Inflammatory macrophage treated with lipopolysaccharide for 4 hours (primary cell): Measurements from ENCODE around the gene CSNK2B.
A peak's percentile ranks its signal among the peaks of the same experiment; 100 is the strongest.

Experiments
- DNase-seq: peaks from one replicate; pipeline ENCODE4 v3.0.0-alpha.2; 2020

The CSNK2B gene

DNA sequence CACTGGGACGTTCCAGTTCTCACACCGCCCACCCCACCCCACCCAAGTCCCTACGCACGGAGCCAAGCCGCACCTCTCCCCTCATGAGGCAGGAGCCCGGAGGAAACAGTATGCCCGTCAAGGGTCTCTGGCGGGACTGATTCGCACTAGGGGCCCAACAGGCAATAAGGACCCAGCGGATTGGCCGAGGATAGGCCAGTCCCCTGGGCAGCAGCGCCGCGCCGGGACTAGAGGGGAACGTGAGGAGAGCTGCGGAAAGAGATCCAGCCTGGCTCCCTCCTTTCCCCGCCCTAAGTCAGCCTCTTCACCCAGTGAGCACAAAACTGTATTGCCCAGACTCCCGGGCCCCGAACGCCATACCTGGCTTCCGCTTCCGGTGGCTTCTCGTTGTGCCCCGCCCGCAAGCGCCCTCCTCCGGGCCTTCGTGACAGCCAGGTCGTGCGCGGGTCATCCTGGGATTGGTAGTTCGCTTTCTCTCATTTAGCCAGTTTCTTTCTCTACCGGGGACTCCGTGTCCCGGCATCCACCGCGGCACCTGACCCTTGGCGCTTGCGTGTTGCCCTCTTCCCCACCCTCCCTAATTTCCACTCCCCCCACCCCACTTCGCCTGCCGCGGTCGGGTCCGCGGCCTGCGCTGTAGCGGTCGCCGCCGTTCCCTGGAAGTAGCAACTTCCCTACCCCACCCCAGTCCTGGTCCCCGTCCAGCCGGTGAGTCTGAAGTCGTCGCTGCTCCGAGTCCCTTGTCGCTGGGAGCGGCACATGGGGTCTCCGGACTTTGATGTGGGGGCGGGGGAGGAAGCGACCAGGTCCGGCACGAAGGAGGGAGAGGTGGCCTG is at the start of gene CSNK2B:
TSS of gene CSNK2B (plus strand) at position 580 of the 836 bp plus-strand sequence. CDS start 752 bp downstream, outside the sequence.
- DNase-seq: peak; percentile 98

DNA sequence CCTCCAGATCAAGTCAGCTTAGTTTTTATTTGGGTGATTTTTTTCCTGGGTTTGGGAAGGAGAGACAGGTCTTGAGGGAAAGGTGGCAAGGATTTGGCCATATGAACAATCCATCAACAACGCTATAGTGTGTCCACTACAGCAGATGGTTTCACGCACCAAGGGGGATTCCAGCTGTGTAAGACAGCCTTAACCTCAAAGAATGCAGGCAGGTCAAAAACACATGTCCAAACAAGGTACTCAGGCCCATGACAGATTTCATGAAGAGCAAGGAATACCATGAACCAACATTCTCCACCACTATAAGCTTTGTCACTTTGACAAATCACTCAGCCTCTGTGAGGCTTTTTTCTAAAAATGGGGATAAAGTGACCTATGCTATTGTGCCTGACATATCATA is 48.9 kb upstream of the CSNK2B start:
- no peak for DNase-seq

DNA sequence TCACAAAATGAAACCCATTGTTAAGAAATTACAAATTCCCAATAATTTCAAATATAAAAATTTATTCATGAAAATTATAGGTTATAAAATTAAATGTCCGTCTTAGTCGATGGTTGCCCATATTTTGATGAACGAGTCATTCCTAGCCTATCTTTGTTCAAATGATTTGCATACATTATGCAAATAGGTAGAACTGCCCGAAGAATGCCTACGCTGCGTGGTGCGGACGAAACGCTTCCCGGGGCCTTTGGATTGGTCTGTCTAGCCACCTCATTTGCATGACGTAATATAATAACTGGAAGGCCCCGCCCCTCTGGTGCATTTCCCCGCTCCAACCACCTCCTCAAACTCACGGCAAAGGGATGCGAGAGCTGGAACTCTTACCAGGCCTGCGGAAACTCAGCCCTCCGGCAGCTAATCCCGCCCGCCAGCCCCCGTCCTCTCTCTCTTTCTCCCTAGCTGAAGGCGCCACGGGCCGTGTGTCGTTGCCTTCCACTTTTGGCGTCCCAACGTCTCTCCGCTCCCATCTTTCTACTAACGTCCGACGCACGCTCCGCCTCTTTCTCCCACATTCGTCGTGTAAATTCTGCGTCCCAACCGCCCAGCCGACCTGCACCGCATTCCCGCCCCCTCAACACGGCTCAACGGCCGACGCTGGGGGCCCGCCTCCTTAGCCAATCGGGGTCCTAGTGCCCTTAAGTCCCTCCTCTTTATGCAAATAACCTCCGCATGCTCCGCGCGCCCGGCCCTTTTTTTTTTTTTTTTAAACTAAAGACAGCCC is 45.9 kb upstream of the CSNK2B start:
- peak; percentile 99 for DNase-seq

DNA sequence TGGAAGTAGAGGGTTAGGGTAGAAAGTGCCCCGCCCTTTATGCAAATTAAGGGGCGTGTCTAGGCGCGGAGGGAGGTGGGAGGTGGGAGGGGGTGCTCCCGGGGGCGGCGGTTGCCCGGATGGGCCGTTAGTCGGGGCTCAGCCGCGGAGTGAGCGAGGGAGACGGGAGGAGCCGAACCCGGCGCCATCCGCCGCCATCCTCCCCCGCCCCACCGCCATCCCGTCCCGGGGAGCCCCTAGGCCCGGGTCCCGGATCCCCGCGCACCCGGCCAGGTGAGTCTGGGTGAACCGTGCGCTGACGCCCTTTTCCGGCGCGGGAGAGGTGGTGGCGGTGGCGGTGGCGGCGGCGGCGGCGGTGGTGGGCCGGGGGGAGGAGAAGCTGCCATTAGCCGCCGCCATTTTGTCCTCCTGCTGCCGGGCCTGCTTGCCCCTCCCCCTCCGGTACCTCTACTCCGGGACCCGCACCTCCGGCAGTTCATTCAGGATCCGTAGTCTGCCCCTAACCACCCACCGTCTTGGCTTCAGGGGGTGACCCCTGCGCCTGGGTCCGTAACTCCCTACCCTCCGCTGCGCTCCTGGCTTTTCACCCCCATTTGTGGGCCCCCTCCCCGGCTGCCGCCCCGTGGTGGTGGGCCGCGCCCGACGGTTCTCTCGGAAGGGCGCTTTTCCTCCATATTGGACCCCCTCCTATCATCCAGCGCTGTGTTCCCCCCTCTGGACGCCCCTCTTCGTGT is 45.1 kb upstream of the CSNK2B start, which contains the start of gene PRRC2A:
TSS of gene PRRC2A (plus strand) at position 130 of the 734 bp plus-strand sequence. CDS start 2,075 bp downstream, outside the sequence.
- no peak for DNase-seq

DNA sequence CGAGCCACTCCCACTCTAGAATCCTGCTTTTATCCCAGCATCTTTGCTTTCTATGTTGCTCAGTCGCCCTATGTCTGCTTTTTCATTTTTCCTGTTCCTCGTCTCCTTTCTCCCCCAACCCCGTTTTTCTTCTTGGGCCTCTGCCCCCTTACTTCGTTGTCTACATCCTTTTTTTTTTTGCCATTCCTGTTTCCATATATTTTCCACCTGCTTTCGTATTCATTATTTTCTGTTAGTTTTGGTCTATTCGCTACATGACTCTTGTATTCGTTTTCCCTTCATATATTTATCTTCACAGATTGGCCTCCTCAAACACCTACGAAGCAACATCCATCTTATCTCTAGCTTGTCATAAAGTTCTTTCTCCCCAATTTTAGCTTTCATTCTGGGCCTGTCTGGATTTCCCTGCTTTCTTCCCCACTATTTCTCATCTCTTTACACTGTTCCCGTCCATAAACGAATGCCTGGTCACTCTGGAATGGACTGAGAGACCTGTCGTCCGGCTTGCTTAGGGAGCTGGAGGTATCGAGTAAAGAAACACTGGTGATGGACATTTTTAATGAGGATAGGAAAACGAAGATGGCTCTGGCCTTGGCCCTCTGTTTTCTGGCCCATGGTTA is 44.5 kb upstream of the CSNK2B start:
- DNase-seq: no peak

DNA sequence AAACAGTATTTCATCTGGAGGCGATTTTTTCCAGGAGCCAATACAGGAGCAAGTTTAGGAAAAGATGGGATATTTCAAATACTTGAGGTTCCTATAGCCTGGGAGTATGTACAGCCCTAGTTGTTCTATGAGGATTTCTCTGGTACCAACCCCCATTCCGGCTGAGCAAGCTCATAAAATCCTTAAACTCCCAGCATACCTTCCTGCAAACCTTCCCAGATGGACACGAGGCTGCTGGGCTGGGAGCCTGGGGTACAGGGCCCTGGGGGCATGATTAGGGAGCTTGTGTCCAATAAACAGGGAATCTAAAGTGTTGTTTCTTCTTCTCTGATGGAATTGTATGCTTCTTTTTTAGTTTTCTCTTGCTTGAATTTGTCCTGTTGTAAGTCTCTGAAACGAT is 43.9 kb upstream of the CSNK2B start:
- DNase-seq: no peak

DNA sequence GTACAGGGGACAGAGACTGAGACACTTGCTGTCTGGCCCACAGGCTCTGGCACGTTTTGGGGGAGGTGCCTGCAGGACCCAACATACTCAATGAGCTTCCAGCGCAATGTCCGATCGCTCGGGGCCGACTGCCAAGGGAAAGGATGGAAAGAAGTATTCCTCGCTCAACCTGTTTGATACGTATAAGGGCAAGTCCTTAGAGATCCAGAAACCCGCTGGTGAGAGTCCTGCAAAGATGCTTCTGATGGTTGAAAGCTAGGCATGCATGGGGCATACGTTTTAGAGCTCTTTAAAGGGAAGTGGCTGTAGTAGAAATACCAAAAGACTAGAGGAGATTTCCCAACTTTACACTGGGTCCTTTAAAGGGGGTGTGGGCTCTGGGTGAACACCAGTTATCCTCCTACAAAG is 43.2 kb upstream of the CSNK2B start:
- peak; percentile 34 for DNase-seq

DNA sequence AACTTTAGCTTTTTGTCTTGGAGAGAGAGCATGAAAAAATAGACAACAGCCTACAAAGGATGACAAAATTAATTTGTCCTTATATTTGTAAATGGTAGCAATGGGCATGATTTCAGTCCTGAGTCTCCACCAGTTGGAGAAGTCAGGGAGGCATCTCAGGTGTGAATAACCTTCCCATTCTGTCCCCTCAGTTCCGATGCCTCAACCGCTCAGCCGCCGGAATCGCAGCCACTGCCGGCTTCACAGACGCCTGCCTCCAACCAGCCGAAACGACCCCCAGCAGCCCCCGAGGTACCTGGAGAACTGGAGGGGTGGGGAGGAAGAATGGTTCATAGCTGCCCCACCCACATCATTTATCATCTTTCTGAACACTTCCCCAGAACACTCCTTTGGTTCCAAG is 41.8 kb upstream of the CSNK2B start:
- DNase-seq: no peak

DNA sequence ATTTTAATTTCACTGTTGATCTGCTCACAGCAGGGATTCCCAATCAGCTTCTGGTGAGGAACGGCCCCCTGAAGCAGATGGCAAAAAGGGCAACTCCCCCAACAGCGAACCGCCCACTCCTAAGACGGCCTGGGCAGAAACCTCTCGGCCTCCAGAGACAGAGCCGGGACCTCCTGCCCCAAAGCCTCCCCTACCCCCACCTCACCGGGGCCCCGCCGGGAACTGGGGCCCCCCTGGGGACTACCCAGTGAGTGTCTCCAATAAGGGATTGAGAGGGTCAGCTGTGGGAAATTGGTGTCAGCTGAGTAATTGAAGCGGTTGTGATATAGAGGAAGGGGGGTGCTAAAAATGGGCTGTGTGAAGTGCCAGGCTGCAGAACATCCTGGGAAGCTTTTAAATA is 38.9 kb upstream of the CSNK2B start:
- DNase-seq: no peak

DNA sequence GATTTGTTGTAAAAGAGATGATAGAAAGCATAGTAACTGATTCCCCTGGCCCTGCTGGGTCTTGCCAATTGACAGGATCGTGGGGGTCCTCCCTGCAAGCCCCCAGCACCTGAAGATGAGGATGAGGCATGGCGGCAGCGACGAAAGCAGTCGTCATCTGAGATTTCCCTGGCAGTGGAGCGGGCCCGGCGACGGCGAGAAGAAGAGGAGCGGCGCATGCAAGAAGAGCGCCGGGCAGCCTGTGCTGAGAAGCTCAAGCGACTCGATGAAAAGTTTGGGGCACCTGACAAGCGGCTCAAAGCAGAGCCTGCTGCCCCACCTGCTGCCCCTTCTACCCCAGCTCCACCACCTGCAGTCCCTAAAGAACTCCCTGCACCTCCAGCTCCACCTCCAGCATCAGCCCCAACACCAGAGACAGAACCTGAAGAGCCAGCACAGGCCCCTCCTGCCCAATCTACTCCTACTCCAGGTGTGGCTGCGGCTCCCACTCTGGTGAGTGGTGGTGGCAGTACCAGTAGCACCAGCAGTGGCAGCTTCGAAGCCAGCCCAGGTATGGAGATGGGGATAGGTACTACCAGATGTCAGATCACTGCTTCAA is 38.1 kb upstream of the CSNK2B start:
- no peak for DNase-seq

DNA sequence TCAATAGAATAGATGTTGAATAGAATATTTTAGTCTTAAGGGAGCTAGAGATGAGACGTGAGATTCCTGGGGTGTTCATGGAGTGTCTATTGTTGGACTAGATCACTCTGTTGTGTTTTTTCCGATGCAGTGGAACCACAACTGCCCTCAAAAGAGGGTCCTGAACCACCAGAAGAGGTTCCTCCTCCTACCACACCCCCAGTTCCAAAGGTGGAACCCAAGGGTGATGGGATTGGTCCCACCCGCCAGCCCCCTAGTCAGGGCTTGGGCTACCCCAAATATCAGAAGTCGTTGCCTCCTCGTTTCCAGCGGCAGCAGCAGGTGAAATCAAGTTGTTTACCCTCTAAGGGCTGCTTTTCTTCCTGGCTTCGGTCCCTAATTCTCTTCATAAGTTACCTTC is 36.9 kb upstream of the CSNK2B start:
- DNase-seq: no peak

DNA sequence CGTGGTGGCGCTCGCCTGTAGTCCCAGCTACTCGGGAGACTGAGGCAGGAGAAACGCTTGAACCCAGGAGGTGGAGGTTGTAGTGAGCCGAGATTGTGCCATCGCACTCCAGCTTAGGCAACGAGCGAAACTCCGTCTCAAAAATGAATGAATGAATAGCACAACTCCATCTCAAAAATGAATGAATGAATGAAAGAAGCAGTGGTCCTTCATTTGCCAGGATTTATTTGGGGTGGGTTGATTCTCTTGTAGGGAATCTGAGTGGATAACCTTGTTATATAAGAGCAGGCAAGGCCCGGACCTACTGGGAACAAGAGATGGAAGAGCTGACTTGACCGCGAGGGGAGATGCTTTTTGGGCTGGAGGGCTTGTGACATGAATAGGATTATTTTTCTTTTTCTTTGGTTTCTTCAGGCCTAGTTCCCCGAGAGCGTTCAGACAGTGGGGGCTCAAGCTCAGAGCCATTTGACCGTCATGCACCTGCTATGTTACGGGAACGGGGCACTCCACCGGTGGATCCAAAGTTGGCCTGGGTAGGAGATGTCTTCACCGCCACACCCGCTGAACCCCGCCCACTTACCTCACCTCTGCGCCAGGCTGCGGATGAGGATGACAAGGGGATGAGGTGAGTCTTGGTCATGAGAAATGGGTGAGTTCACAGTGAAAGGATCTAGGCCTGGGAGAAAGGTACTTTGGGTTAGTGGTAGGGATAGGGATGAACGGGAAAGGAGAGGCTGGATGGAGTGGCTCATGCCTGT is 35.5 kb upstream of the CSNK2B start:
- no peak for DNase-seq

DNA sequence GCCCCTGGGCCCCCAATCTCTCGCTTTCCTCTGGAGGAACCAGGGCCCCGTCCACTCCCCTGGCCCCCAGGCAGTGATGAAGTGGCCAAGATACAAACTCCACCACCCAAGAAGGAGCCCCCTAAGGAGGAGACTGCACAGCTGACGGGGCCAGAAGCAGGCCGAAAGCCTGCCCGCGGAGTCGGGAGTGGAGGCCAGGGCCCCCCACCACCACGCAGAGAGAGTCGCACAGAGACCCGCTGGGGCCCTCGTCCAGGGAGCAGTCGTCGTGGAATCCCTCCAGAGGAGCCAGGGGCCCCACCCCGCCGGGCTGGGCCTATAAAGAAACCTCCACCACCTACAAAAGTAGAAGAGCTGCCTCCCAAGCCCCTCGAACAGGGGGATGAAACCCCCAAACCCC is 34.7 kb upstream of the CSNK2B start:
- DNase-seq: no peak

DNA sequence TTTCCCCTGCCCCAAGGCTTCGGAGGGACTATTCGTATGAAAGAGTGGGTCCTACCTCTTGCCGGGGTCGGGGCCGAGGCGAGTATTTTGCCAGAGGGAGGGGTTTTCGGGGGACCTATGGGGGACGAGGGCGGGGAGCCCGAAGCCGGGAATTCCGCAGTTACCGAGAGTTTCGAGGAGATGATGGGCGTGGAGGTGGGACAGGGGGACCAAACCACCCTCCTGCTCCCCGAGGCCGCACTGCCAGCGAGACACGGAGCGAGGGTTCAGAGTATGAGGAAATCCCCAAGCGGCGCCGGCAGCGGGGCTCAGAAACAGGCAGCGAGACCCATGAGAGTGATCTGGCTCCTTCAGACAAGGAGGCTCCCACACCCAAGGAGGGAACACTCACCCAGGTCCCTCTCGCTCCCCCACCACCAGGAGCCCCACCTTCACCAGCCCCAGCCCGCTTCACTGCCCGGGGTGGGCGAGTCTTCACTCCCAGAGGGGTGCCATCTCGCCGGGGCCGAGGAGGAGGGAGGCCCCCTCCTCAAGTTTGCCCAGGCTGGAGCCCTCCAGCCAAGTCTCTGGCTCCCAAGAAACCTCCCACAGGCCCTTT is 34.1 kb upstream of the CSNK2B start:
- DNase-seq: no peak

DNA sequence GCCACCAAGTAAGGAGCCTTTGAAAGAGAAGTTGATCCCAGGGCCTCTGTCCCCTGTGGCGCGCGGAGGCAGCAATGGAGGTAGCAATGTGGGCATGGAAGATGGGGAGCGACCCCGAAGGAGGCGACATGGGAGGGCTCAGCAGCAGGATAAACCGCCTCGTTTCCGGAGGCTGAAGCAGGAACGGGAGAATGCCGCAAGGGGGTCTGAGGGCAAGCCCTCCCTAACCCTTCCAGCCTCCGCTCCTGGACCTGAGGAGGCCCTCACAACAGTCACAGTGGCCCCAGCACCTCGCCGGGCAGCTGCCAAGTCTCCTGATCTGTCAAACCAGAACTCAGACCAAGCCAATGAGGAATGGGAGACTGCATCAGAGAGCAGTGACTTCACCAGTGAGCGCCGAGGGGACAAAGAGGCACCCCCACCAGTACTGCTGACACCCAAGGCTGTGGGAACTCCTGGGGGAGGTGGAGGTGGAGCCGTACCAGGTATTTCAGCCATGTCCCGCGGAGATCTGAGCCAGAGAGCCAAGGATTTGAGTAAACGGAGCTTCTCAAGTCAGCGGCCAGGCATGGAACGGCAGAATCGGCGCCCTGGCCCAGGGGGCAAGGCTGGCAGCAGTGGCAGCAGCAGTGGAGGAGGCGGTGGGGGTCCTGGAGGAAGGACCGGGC is 33.5 kb upstream of the CSNK2B start:
- DNase-seq: no peak

DNA sequence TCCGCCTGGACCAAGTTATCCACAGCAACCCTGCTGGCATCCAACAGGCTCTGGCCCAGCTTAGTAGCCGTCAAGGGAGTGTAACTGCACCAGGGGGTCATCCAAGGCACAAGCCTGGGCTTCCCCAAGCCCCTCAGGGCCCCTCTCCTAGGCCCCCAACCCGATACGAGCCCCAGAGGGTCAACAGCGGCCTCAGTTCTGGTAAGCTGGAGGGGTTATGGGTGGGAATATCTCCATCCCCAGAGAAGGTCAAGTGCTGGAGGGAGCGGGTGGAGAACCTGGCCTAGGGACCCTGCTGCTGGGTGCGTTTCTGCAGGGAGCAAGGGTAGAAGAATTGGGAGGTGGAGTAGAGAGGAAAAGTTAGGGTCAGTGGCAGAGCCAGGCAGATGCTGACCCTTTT is 32.4 kb upstream of the CSNK2B start:
- DNase-seq: no peak

DNA sequence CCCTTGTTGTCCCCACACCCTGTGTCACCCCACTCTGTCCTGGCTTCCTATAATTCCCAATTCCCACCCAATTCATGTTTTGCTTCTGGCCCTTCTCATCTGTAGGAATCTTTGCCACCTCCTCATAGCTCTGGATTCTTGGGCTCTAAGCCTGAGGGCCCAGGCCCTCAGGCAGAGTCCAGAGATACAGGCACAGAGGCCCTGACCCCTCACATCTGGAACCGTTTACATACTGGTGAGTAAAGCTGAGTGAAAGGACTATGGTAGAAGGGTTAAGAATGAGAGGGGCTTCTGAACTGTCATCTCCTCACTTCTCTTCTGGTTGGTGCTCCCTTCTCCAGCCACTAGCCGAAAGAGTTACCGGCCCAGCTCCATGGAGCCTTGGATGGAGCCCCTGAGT is 31.7 kb upstream of the CSNK2B start:
- no peak for DNase-seq

DNA sequence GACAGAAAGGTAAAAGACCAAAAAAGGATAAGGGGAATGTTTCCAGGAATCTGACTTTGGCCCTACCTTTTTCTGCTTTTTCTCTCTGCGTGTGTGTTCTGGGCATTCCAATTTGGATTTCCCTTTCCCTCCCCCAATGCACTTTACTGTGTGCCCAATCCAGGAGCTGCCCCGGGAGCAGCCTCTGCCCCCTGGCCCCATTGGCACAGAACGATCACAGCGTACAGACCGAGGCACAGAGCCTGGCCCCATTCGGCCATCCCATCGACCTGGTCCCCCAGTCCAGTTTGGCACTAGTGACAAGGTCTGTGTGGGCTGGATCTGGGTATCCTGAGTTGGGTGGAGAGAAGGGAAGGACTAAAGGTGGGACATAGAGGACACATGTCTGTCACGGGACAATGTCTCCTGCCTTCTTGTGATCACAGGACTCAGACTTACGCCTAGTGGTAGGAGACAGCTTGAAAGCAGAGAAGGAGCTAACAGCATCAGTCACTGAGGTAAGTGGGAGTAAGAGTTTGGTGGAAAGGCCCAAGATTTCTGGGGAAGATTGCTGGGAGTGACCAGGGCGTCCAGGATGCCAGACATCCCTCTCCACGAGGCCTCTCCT is 30.8 kb upstream of the CSNK2B start:
- no peak for DNase-seq

DNA sequence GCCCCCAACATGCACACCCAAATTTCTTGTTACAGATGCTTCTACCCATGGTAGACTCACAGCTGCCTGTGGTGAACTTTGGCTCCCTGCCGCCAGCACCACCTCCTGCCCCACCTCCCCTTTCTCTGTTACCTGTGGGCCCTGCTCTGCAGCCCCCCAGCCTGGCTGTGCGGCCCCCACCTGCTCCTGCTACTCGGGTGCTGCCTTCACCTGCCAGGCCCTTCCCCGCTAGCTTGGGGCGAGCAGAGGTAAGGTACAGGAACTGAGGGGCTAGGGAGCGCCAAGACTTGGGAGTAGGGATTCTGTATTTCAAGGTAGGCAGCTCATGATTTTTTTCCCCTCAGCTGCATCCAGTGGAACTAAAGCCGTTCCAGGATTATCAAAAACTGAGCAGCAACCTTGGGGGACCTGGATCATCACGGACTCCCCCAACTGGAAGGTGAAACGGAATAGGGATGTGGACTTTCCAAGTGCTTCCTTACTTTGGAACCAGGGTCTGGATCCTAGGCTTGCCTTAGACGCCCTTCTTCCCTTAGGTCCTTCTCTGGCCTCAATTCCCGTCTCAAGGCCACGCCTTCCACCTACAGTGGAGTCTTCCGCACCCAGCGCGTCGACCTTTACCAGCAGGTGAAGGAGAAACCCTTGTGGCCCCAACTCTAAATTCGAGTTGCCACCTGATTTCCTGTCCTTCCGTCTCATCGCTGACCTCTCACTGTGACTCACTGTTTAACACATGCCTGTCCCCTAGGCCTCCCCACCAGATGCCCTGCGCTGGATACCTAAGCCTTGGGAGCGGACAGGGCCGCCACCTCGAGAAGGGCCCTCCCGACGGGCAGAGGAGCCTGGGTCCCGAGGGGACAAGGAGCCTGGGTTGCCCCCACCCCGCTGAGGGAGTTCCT is 28.9 kb upstream of the CSNK2B start:
- no peak for DNase-seq
